ENCODE data around the gene CAMSAP2.

DNA sequence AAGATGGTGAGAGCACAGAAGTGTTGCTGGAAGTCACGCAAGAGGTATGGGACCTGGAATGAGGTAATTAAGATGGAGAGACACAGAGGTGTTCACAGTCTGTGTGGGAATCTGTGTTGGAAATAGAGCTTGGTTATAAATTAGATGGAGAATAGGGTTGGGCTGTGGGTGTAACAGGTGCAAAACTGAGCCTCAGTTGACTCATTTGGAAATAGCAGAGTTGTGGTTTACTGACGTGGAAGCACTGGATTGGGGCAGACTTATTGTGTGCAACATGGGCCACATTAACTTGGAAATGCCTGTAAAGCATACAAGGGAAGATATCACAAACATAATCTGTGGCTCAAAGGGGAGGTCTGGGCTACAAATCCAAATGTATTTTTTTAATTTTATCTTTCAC, 13.0 kb downstream of the CAMSAP2 start:
- TF ChIP-seq, protein P1, sequence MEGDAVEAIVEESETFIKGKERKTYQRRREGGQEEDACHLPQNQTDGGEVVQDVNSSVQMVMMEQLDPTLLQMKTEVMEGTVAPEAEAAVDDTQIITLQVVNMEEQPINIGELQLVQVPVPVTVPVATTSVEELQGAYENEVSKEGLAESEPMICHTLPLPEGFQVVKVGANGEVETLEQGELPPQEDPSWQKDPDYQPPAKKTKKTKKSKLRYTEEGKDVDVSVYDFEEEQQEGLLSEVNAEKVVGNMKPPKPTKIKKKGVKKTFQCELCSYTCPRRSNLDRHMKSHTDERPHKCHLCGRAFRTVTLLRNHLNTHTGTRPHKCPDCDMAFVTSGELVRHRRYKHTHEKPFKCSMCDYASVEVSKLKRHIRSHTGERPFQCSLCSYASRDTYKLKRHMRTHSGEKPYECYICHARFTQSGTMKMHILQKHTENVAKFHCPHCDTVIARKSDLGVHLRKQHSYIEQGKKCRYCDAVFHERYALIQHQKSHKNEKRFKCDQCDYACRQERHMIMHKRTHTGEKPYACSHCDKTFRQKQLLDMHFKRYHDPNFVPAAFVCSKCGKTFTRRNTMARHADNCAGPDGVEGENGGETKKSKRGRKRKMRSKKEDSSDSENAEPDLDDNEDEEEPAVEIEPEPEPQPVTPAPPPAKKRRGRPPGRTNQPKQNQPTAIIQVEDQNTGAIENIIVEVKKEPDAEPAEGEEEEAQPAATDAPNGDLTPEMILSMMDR (IDR thresholded peaks at IDR 0.05) = no peak
- no peak for TF ChIP-seq EP300 (IDR thresholded peaks at IDR 0.05)
- TF ChIP-seq POLR2A (IDR thresholded peaks at IDR 0.05) = no peak
